WI38 (cell line): ENCODE results near the gene SCGB1C1.
"Not testable (repeated sequence)": the region's sequence is repeated elsewhere in the genome, so short reads cannot be mapped to it uniquely, and the experiment has no call there.

Experiments
- H3K4me3 ChIP-seq: 2 replicates; pipeline ENCODE4 v1.5.1; 2011; ENCODE audit warnings: low read depth, mild to moderate bottlenecking, control low read depth, low read length
- TF ChIP-seq, protein P1 (sequence below): IDR thresholded peaks from 2 replicates; pipeline ENCODE4 v1.5.1; 2012; ENCODE audit warnings: low read depth, mild to moderate bottlenecking, control low read depth, low read length

The SCGB1C1 gene

GRCh38 chr11:216081-216974 lies 23.4 kb downstream of the SCGB1C1 start:
- H3K4me3 ChIP-seq: no peak overlapping the region
- TF ChIP-seq, protein P1, sequence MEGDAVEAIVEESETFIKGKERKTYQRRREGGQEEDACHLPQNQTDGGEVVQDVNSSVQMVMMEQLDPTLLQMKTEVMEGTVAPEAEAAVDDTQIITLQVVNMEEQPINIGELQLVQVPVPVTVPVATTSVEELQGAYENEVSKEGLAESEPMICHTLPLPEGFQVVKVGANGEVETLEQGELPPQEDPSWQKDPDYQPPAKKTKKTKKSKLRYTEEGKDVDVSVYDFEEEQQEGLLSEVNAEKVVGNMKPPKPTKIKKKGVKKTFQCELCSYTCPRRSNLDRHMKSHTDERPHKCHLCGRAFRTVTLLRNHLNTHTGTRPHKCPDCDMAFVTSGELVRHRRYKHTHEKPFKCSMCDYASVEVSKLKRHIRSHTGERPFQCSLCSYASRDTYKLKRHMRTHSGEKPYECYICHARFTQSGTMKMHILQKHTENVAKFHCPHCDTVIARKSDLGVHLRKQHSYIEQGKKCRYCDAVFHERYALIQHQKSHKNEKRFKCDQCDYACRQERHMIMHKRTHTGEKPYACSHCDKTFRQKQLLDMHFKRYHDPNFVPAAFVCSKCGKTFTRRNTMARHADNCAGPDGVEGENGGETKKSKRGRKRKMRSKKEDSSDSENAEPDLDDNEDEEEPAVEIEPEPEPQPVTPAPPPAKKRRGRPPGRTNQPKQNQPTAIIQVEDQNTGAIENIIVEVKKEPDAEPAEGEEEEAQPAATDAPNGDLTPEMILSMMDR: no peak

GRCh38 chr11:217704-218103 lies 24.8 kb downstream of the SCGB1C1 start:
- TF ChIP-seq, protein P1: no peak
- no peak overlapping the region for H3K4me3 ChIP-seq

GRCh38 chr11:218815-219593 lies 26.1 kb downstream of the SCGB1C1 start:
- H3K4me3 ChIP-seq: no peak overlapping the region
- TF ChIP-seq, protein P1: no peak

GRCh38 chr11:220641-221215 lies 27.9 kb downstream of the SCGB1C1 start:
- H3K4me3 ChIP-seq: not testable (repeated sequence)

DNA sequence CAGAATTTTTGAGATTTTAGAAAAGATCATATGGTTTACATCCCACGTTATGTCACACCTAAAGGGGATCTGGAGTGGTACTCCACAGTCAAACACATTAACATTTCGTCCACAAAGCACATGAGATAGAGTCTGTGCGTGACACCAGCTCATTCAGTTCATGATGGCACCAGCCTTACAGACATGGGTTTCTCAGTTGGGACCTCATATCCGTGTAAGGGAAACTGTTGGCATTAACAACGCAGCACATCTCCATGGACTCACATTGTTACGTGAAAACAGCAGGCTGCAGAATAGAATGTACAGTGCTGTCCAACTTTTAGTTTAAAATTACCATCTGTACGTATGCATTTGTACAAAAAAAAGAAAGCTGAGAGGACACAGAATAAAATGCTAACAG lies 28.7 kb downstream of the SCGB1C1 start:
- no peak overlapping the region for H3K4me3 ChIP-seq
- TF ChIP-seq, protein P1: no peak

DNA sequence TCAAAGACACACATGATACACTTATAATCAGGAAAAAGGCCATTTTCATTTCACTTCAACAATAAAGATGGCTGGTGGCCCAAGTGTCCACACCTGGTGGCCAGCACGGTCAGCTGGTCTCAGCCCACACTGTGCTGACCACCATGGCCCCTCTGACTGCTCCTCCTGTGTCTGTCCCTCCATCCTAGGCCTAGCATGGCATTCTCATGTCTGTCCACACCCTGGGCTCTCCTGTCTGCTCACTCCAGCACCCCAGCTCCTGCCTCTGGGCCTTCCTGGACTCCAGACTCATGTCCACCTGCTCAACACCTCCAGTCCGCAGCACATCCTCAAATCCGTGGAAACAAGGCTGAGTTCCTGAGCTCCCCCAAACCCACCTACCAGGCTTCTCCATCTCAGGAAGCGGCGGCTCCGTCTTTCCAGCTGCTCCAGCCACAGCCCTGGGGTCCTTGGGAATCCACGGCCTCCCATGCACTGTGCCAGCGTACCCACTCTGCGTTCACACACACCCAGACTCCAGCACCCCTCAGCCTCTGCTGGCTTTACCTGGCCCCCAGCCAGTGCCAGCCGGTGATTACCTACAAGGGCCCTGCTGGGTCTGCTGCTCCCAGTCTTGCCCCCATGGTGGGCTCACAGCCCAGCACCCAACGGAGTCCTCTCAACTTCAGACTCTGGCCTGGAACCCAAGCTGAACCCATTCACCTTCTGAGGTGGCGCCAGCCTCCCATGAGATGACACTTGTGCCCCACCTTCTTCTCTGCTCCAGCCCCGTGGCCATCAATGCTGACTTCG lies 29.3 kb downstream of the SCGB1C1 start:
- TF ChIP-seq, protein P1: no peak
- no peak overlapping the region for H3K4me3 ChIP-seq
